Heart right ventricle (tissue), 16 donors: ENCODE results near the gene MFSD12. TPM values are rescaled to one million over a fixed set of nuclear protein-coding genes. Genes with fewer than 3 reads are reported as not detected.

Experiments
- ATAC-seq, 8 donors: fragments of 200-7000 bp; cut with Tn5 transposase; one replicate each; pipeline ENCODE4 v1.9.1; 2020; ENCODE audit warnings: mild to moderate bottlenecking in 8 of 8, moderate library complexity in 8 of 8, moderate number of reproducible peaks in 1 of 8
- DNase-seq, 2 donors: peaks; one replicate each; pipeline ENCODE4 v3.0.0-alpha.2; 2020
- H3K27ac ChIP-seq, 10 donors: fragments of 200-600 bp; sonication (generic) in 2 of 10; one replicate each; pipeline versions ENCODE4 v1.5.0 to v1.8.0; 2020 to 2022; ENCODE audit warnings: mild to moderate bottlenecking in 3 of 10
- H3K27me3 ChIP-seq, 7 donors: fragments of 200-600 bp; one replicate each; pipeline ENCODE4 v1.8.0; 2021 to 2022; ENCODE audit warnings: mild to moderate bottlenecking in 2 of 7
- H3K36me3 ChIP-seq, 9 donors: fragments of 200-600 bp; sonication (generic) in 1 of 9; one replicate each; pipeline versions ENCODE4 v1.5.0 to v1.8.0; 2020 to 2022; ENCODE audit warnings: mild to moderate bottlenecking in 2 of 9
- H3K4me1 ChIP-seq, 9 donors: fragments of 200-600 bp; sonication (generic) in 1 of 9; one replicate each; pipeline versions ENCODE4 v1.5.0 to v1.8.0; 2020 to 2022; ENCODE audit warnings: mild to moderate bottlenecking in 4 of 9
- H3K4me3 ChIP-seq, 10 donors: fragments of 200-600 bp; sonication (generic) in 2 of 10; one replicate each; pipeline versions ENCODE4 v1.5.0 to v1.8.0; 2020 to 2022; ENCODE audit warnings: mild to moderate bottlenecking in 7 of 10, moderate library complexity in 2 of 10
- H3K9me3 ChIP-seq, 11 donors: fragments of 200-600 bp in 10 of 11; sonication (generic) in 2 of 11; one replicate each; pipeline versions ENCODE4 v1.5.0 to v1.8.0; 2013 to 2022; ENCODE audit warnings: mild to moderate bottlenecking in 2 of 11, control low read depth in 1 of 11, moderate library complexity in 1 of 11
- WGBS, 2 donors: extraction: QIAGEN DNeasy Blood & Tissue Kit; methylation state at CpG; one replicate each; pipeline ENCODE4 v1.1.7; 2013; ENCODE audit warnings: inconsistent platforms in 1 of 2; 5-methylcytosine and 5-hydroxymethylcytosine counted together
- intact Hi-C, 10 donors: fragments of 100-400 bp; cut with DNase I; formaldehyde crosslinking; loops; one replicate each; pipeline versions ENCODE4 v1.11.1 to v1.14.2; 2022
- polyA plus RNA-seq, 2 donors: library from polyadenylated mRNA; stranded (reverse); fragments of 200-250 nt; gene quantifications; one replicate each; pipeline ENCODE4 v1.2.3, GENCODE V29; 2013
- total RNA-seq, 10 donors: library from RNA; stranded (reverse); fragmentation: NEBNext Ultra II Directional in 3 of 10; extraction: Animal tissue kit (Norgen Biotek cat#: 25700) in 3 of 10; gene quantifications; one replicate each; pipeline versions ENCODE4 v1.2.1 to v1.2.4, GENCODE V29; 2021 to 2023
- TF ChIP-seq, protein P1 (sequence below), 9 donors: fragments of 200-600 bp; sonication (generic) in 2 of 9; IDR thresholded peaks; one replicate each; pipeline versions ENCODE4 v1.5.0 to v1.8.0; 2021 to 2022; ENCODE audit warnings: antibody characterized with exemption in 9 of 9, mild to moderate bottlenecking in 5 of 9, moderate library complexity in 1 of 9
- donor health status: Arrhythmogenic right ventricular cardiomyopathy.
- donor health status: ischemic (EF 13 %, LVEDD 7.1; RV severe dilation, severe dysfunction).
- donor health status: healthy with polysubstance abuse.
- donor health status: DM: no; HTN: yes; CAD: no.
- donor health status: DM: no; HTN: no; CAD: no.
- donor health status: ischemic (EF 25% LVEDD 6.9; RV normal size, moderate dysfunction).
- donor health status: ischemic (EF 25% LVEDD 5.7; RV mildly dilated, moderate dysfunction).
- donor health status: healthy.
- donor health status: DM: yes; HTN: yes; CAD: no.
- donor health status: Ischemic cardiomyopathy.
- donor health status: ischemic (EF 35%, LVEDD 5.7; RV mildly dilated, moderate dysfunction).
- donor health status: nonischemic (EF 11% LVEDD 7.7; RV severe dilation, severe dysfunction).
- donor health status: DM: yes; HTN: yes; CAD: no.
- donor health status: PGD.
- donor health status: ischemic (EF 29% LVEDD 5.4; RV normal size, mild dysfunction).
- donor health status: nonischemic (EF 23%, LVEDD 6.1; RV moderate dilation, normal function).

Gene MFSD12
- total and polyA plus RNA-seq, 12 donors: 11.6 to 43.2 (median 22.1) TPM

GRCh38 chr19:3512562-3513228 lies 44.7 kb downstream of the MFSD12 start:
- ATAC-seq: peak in 3 of 8 donors; percentile 5 to 45 (median 40)
- DNase-seq: no peak
- H3K4me3 ChIP-seq: no peak overlapping the region
- intact Hi-C loops: no loop called here
- no peaks in the 10 kb centered on the region for H3K9me3 ChIP-seq
- TF ChIP-seq, protein P1, sequence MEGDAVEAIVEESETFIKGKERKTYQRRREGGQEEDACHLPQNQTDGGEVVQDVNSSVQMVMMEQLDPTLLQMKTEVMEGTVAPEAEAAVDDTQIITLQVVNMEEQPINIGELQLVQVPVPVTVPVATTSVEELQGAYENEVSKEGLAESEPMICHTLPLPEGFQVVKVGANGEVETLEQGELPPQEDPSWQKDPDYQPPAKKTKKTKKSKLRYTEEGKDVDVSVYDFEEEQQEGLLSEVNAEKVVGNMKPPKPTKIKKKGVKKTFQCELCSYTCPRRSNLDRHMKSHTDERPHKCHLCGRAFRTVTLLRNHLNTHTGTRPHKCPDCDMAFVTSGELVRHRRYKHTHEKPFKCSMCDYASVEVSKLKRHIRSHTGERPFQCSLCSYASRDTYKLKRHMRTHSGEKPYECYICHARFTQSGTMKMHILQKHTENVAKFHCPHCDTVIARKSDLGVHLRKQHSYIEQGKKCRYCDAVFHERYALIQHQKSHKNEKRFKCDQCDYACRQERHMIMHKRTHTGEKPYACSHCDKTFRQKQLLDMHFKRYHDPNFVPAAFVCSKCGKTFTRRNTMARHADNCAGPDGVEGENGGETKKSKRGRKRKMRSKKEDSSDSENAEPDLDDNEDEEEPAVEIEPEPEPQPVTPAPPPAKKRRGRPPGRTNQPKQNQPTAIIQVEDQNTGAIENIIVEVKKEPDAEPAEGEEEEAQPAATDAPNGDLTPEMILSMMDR (IDR thresholded peaks at IDR 0.05): no peak
- WGBS, 2 donors: 76 to 81% methylated on average over 17 of the region's 17 CpGs
- H3K36me3 ChIP-seq: peaks cover 0 to 38% (median 0%) of the 10 kb centered on the region in 9 donors
- H3K27me3 ChIP-seq: no peaks in the 10 kb centered on the region
- peaks cover 8 to 72% (median 21%) of the 10 kb centered on the region in 9 donors for H3K4me1 ChIP-seq
- no peak overlapping the region for H3K27ac ChIP-seq

GRCh38 chr19:3511506-3512251 lies 45.7 kb downstream of the MFSD12 start:
- DNase-seq (no peak), ATAC-seq (no peak)
- TF ChIP-seq, protein P1 (IDR thresholded peaks at IDR 0.05): no peak
- Histone ChIP-seq H3K27me3 (no peaks in the 10 kb centered on the region), H3K4me1 (peaks cover 12 to 75% (median 26%) of the 10 kb centered on the region in 9 donors), H3K27ac (no peak overlapping the region), H3K9me3 (no peaks in the 10 kb centered on the region), H3K4me3 (no peak overlapping the region), H3K36me3 (peaks cover 0 to 36% (median 0%) of the 10 kb centered on the region in 9 donors)
- WGBS, 2 donors: 81 to 84% methylated on average over 26 of the region's 26 CpGs
- intact Hi-C loops: no loop called here

- H3K27me3 ChIP-seq: no peaks in the 10 kb centered on the region
- WGBS, 2 donors: 85 to 88% methylated on average over 22 of the region's 22 CpGs
These were observed 46.7 kb downstream of the MFSD12 start for GRCh38 chr19:3510727-3511126.

DNA sequence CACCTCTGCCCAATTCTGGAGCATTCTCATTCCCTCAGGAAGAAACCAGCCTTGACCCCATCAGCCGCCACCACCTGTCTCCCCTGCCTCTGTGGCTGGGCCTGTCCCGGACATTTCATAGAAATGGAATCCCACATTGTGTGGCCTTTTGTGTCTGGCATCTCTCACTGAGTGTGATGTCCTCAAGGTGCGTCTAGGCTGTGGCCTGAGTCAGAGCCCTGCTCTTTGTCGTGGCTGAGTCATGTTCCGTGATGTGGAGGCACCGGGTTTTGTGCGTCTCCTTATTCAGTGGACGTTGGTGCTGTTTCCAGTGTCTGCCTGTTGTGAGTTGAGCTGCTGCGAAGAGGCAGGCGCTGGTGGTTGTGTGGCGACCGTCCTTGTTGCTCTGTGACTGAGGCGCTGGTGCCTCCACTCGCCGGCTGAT lies 47.8 kb downstream of the MFSD12 start:
- peaks cover 0 to 34% (median 0%) of the 10 kb centered on the region in 9 donors for H3K36me3 ChIP-seq
- ATAC-seq (no peak), DNase-seq (no peak)
- no peaks in the 10 kb centered on the region for H3K9me3 ChIP-seq
- H3K4me3 ChIP-seq: no peak overlapping the region
- whole genome bisulfite sequencing, 2 donors: 85 to 86% methylated on average over 15 of the region's 15 CpGs
- TF ChIP-seq, protein P1 (IDR thresholded peaks at IDR 0.05): no peak
- peaks cover 12 to 68% (median 34%) of the 10 kb centered on the region in 9 donors for H3K4me1 ChIP-seq
- intact Hi-C loops: loop anchor here in 1 of 10 donors (10.0 kb wide), 1 partner anchor 1575 kb away; no protein-coding TSS in a partner anchor
- H3K27me3 ChIP-seq: no peaks in the 10 kb centered on the region
- no peak overlapping the region for H3K27ac ChIP-seq

More at GRCh38 chr19:3510727-3511126, 46.7 kb downstream of the MFSD12 start:
- Histone ChIP-seq H3K36me3 (peaks cover 0 to 34% (median 0%) of the 10 kb centered on the region in 9 donors), H3K9me3 (no peaks in the 10 kb centered on the region), H3K27ac (no peak overlapping the region), H3K4me3 (no peak overlapping the region), H3K4me1 (peaks cover 12 to 66% (median 26%) of the 10 kb centered on the region in 9 donors)
- no peak for DNase-seq
- TF ChIP-seq, protein P1 (IDR thresholded peaks at IDR 0.05): no peak
- no peak for ATAC-seq
- intact Hi-C loops: no loop called here
